ENCODE data around the gene MYLK4.

Gene MYLK4

DNA sequence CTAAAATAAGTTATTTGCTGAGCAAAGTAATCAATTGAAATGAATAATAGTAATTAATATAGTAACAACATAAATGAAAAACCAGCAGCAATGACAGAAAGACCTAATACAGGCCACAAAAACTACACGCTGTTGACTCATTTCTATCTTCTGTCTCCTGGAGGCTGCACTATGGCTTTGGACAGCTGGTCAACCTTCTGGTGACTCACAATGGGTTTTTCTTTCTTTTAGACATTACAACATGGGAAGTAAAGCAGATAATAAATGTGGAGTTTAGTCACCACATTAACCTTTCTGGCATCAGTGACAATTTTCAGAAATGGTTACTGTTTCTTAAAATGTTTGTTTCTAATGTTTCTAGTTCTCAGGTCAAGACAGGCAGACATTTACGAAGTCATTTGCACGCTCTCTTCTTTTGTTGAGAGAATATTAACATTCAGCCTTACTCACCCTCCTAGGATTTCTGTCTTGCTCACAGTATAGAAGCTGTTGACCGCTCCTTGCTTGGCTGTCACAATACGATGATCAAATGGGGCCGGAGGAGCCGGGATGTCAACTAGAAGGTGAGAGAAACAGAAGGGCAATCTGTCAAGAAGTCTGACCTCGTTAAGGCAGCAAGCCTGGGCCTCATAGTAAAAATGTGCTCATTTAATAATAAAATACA is 62.2 kb downstream of the MYLK4 start:
- no peak for DNase-seq

DNA sequence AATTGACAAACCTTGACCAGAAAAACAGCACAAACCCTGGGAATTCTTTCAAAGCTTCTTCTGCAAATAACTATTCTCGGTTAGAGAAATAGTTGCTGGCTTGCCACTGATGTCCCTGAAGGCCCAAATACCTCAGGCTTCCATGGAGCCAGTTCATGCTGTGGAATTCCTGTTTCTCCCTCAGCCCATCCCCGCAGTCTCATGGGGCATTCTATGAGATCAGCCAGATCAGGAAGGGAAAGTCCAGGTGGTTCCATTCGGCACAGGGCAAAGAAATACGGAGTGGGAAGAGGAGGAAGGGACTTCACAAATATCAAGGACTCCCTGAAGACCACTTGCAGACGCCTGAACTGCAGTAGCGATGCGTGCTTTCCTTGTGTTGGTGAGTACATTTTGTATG is 63.3 kb downstream of the MYLK4 start:
- DNase-seq: no peak

DNA sequence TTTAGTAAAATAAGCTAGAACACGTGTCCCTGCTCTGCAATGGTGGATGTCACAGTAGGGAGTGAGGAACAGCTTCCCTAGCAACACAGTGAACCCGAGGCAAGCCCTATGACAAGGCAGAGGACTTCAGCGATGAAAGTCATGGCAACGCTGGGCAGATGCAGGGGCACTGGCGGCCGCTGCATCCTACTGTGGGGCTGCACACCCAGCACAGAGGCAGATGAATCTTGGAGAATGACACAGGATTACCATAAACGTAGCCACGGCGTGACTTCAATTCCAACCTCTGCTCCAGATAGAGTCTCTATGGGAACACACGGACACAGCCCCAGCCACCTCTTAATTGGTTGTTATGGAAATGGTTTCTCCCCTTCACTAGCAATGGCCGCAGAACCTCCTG is 64.2 kb downstream of the MYLK4 start:
- DNase-seq: no peak

DNA sequence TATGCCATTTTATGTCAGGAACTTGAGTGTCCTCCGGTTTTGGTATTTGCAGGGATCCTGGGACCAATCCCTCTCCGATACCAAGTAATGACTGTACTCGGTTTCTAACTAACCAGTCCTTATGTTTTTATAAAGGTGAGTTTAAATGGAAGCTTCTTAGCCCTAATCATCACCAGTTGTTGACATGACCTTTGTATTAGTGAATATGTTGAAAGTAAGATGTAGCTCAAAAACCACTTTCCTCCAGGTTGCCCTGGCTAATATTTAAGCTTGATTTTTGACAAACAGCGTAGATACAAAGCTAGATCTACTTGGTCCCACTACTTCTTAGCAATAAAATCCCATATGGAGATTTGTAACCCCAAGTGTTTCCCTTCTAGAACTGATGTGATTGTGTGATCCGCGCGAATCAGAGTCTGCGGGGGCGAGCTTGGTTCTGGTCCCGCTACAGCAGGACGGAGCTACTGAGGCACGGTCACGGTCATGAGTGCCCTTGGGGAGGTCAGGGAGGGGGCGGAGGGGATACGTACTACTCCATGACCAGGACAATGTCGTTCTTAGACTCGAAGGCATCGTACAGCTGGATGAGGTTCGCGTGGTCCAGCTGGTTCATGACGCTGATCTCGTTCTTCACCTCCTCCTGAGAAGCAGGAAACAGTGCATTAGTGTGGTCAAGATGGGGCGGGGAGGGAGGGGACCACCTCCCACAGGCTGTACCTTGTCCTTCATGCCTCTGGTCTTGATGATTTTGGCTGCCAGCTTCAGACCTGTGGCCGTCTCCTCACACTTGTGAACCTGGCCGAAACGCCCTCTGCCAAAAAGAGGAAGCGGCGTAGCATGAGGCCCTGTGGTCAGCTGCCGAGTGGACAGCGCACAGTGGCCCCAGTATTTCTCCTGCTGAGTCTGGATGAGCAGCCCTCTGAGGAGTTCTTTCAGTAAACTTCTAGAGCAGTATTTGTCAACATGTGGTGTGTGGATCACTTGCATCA is 65.7 kb downstream of the MYLK4 start:
- DNase-seq: no peak

DNA sequence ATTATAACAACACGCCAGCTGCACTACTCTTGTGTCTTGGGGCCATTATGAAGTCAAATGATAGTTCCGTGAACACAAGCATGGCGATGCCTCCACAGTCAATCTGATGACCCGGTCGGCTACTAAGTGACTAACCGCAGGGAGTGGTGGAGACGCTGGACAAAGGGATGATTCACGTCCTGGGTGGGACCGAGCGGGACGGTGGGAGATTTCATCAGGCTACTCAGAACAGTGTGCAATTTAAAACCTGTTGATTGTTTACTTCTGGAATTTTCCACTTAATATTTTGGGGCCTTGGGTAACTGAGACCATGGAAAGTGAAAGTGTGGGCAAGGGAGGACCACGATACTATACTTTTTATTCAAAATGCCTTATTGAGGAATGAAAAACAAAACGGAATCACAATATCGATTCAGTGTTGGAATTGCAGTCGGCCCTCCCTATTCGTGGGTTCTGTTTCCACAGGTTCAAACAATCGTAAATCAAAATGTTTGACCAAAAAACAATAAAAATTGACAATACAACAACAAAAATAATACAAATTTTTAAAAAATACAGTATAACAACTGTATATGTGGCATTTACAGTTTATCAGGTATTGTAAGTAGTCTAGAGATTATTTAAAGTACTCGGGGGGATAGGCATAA is 66.5 kb downstream of the MYLK4 start:
- no peak for DNase-seq

DNA sequence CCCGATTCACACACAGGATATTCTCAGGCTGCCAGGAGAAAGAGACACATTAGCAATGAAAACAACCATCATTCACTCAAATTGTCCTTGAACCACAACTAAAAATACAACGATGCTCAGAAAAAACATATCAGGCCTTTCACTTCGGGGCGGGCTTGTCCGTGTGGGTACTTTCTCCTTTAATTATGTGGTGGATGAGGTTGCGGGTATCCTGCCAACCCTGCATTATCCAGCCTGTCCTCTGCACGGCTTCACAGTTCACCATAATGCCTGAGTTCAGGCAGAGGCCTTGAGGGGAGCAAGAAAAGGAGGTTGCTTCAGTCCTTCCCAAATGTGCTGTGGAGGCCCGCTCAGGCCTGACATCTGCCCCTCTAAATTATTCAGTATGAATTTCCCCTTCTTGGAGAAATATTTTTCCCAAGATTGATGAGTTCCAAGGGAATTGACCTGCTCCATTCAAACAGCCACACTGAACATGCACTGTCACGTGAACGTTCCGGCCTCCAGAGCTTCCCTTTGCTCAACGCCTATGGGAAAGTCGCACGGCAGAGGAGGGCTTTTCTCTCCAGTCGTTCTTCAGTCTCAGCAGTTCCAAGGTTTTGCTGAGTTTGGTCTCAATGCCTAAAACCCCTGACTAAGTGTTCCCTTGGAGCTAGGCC is 70.3 kb downstream of the MYLK4 start:
- DNase-seq: no peak

DNA sequence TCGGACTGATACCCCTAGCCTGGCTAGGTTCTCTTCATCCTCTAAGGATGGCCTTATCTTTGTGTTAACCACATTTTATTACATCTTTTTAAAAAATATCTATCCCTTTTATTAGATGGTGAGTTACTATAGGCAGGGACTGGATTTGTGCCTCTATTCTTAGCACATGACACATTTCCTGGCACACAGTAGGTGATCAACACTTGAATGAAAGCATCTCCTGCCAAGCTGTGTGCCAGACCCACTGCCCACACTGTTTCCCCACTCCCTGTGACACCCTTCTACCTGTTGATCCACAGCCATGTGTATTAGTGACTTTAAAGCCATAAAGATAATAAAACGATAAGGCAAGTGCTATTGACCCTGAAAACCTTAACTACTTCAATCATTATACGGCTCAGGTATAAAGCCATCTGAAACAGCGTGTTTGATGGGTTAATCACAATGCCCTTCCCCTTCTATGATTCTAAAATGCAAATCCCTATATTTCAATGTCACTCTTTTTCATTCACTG is 73.6 kb downstream of the MYLK4 start:
- DNase-seq: no peak

DNA sequence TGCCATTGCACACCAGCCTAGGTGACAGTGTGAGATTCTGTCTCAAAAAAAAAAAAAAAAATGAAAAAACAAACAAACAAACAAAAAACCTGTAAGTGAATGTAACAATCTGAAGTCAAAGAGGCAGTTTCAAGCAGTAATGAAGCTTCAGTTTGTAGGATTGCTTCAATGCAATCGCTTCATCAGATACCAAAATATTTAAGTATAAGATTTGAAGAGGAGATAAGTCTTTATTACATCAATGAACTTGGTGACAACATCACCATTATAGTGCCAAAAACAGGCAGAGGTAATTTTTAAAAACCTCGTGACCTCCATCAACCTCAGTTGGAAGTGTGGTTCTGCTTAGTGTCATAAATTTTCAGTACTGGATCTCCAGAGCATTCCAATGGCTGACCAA is 74.7 kb downstream of the MYLK4 start:
- no peak for DNase-seq

DNA sequence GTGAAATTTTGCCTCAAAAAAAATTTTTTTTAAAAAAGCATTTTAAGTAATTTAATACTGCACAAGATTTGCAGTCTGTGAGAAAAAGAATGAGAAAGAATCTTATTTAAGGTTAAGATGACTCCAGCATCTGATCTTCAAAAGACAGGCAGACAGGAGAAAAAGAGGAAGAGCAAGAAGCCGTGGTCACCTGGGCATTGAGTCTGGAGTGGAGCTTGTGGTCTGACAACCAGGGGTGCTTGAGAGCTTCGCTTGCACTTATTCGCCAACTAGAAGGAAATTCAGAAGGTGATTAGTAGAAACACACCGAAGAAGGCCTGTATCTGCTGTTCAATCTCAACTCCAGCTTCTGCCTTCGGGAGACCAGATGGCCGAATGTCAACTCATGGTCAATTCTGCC is 75.9 kb downstream of the MYLK4 start:
- no peak for DNase-seq

DNA sequence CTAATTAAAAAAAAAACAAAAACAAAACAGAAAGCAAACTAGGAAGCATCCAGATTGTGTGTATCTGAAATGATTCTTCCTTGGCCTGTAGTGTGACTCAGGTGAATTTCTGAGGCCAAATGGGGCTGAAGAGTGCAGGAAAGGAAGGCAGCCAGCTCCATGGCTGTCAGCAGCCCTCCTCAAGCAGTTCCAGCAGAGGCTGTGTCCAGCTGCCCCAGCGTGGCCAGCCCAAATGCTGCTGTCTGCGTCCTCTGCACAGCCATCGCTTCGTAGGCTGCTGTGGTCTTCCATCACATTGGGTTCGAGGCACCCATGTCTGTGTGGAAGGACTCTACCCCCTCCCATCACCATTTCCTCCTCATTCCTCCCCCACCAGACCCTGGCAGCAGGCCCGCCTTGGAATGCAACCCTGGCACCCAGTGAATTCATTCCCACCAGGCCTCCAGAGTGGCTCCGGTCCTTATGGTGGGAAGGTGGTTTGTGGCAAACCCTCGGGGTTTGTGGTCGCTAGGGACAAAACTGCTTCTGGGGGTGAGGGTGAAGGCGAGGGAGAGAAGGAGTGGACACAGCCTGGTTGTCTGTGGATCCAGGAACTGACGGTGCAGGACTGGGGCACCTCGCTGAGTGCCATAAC is 81.5 kb downstream of the MYLK4 start:
- DNase-seq: no peak

DNA sequence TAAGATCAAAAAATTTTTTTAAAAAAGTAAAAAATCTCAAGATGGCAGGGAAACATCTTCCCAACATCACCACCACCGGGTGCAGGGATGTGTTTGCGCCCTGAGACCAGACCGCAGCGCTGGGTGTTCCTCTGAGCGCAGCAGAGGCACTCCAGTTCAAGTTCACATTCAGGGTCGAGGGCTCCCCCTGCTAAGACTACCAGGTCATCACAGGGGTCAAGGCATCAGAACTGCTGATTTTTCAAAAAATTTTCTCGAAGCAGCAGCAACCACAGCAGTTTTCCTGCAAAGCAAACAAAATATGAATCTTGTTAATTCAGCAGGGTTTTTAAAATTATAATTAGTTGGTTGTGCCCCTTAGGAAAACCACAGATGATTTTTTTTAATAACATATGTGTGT is 83.1 kb downstream of the MYLK4 start:
- no peak for DNase-seq

DNA sequence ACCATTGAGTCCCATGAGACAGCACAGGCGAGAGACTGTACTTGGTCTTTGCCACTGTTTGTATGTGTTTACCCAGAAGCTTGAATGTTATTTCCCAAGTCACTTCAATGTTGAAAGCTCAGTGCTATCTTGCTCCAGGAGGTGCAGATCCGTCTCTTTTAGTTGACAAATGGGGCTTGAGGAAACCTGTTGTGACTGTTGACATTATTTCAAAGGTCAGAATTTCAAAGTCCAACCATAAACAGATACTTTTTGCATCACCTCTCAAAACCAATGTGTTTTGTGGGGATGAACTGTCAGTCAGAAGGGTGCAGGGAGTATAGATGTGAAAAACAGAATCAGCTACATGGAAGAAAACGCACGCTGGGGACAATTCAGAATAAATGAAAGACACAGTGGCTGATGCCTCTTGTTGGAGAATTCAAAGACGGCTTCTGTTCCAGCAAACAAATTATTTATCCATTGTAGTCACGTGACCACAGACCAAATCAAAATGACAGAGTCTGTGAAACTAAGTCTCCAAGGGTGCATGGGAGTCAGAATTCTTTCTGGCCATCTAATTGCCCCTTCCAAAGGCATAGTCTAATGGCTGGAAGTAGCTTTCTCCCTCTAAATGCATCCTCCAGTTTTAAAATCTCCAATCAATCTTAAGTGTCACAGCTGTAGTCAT is 83.7 kb downstream of the MYLK4 start:
- DNase-seq: no peak

DNA sequence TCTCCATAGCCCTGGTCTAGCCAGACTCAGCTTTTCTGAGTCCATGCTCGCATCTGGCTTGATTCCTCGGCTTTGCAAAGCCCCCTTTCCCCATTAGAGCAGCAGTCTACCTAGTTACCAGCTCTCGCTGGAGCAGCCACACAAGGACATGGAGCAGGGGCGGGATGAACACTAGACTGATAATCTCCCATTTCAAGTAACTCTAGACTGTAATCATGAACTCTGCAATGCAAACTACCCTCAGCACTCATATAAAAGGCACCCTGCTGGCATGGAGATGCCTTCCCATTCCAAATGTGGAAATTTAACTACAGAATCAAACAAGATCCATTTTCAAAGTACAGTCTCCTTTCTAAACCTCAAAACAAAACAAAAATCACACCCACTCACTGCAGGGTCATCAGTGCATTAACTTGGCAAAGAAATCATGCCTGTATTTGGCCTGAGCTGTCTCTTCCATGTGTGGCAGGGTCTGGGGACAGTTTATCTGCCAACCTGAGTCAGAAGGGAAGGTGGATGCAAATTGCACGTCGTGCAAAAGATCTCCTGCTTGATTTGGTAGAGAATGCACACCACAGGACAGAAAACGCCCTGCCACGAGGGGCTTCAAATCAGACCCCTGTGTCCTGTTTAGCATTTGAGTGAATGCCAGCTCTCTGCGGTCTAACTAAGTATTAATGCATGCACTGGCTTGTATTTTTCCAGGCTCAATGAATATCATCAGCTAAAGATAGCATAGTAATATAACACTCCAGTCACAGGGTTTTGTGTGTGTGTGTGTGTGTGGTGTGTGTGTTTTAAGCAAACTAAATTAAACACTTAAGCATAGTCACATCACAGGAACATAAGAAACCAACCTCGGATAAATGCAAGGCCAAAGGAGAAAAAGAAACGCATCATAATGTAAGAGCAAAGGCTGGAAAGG is 85.3 kb downstream of the MYLK4 start:
- no peak for DNase-seq

DNA sequence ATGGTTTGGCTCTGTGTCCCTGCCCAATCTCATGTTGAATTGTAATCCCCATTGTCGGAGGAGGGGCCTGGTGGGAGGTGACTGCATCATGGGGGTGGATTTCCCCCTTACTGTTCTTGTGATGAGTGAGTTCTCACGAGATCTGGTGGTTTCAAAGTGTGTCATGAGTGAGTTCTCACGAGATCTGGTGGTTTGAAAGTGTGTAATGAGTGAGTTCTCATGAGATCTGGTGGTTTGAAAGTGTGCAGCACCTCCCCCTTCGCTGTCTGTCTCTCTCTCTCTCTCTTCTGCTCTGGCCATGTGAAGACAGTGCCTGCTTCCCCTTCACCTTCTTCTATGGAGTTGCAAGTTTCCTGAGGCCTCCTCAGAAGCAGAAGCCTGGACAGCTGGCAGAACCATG is 87.6 kb downstream of the MYLK4 start:
- DNase-seq: no peak

DNA sequence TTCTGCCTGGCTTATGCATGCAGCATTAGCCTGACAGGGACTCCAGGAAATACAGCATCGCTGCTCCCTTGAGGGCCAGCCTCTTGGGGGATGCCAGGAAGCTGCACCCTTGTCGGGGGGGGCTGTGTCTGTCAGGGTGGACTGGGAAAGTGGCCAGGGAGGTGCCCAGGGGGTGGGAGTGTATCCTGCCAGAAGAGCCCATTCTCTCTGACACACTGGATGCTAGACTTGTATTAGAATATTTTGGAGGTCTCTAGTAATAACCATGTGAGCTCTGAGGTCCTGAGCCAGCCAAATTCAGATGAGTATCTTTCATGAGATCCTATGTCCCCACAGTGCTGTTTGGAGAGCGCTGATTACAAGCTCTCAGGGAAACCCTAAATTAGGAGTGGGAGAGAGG is 89.1 kb downstream of the MYLK4 start:
- no peak for DNase-seq

DNA sequence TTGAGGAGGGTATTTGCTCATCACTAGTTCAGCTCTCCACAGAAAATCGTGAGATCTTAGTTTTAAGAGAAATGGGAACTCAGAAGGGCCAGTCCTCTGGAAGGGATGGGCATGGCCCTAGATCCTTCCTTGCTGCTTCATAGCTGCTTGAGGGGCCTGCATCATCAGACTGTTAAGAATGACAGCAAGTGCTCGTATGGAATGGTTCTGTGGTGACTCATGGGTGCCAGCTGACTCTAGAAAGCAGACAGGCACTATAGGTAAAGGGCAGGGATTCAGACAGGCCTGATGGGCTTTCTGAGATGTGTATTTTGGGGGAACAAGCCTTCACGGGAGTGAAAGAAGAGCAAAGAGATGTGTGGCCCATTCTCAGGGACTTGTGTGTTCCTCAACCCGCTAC is 90.8 kb downstream of the MYLK4 start:
- no peak for DNase-seq

DNA sequence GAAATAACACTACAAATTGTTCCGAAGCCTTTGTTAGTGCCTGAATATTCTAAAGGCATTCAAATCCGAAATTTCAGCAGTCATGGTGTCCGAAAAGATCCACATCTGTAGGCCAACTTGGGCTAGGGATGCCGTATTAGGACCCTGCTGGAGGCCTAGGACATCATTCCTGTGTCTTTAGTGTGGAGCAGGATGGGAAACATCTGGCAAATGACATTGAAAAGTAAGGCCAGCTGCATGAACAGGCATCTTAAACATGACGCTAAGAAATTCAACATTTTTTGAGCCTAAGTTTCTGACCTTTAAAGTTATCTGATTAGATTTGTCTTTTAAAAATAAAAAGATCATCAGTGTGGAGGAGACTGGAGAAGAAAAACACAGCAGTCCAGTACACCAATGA is 91.3 kb downstream of the MYLK4 start:
- no peak for DNase-seq

DNA sequence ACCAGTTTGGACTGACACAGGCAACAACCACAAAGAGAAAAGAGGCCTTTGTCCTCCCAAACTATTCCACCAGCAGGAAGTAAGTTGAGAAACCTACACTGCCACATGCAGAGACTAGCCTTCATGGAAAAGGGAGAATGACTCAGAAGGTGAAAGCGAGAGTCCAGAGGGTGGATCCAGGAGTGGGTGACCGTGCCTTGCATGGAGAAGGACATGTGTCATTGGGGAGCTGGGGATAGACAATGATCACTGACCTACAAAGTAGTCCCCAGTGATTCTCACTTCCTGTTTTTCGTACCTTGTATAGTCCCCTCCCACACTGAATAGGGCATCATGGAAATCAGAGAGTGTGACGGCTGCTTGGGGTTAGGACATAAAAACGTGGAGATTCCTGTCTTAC is 91.9 kb downstream of the MYLK4 start:
- DNase-seq: no peak

DNA sequence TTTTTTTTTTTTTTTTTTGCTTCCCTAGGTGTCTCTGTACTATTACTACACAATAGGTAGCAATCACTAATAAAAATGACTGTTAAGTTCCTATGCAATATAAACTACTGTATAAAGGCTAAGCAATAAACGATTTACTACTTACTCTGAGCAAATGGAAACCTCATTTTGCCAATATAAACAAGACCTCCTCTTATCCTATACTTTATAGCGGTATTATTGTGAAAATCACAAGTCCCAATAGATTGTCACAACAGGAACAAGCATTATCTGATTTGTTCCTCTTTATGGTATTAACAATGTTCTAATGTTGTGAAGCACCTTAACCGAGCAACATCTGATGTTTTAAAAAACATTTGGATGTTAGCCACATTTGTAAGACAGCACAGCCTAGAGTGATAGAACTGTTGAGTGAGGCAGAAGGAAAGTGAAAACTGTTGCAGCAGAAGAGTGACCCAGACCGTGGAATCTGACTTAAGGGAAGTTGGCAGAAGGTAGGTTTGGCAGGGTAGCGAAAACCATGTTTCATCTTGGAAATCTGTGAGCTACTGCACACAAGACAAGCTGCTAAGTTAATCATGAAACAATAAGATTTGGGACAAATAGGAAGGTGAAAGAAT is 94.2 kb downstream of the MYLK4 start:
- no peak for DNase-seq

DNA sequence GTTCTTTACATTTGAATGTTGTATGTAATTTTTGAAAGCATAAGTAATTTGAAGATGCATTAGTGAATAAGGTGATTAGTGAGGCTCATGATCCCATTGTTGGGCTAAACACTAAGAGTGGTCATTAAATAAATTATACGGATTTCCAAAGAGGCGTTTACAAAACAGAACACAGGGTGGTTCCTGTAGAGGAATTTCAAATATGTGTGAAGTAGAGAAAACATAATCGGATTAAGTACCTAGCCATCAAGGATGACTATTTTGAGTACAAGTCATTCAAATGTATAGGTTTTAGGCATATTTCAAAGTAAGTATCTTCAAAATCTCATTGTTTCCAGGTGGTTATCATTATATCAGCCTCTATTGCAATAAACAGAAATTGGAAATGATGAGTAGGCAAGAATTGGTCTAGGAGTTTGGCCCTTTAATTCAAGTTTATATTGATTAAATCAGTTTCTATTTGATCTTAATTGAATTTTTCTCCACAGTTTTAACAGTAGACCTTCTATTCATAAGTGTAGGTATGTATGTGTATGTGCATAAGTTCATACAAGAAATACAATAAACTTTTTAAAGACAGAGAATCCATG is 94.8 kb downstream of the MYLK4 start:
- no peak for DNase-seq
